Cardiac muscle cell (in vitro differentiated cells and primary cell): ENCODE results near the gene HEBP1. TPM values are rescaled to one million over a fixed set of nuclear protein-coding genes. Genes with fewer than 3 reads are reported as not detected.
A peak's percentile ranks its signal among the peaks of the same experiment; 100 is the strongest.

ENCODE experiments used
- DNase-seq, 2 donors: peaks; one replicate each; pipeline versions ENCODE4 v3.0.0 to v3.0.0-alpha.2; 2010 to 2017; ENCODE audit warnings: low read depth in 1 of 2, low spot score in 1 of 2
- H3K27ac ChIP-seq: fragments of 200-600 bp; sonication (generic); 2 replicates; pipeline ENCODE4 v1.5.1; 2016
- H3K27me3 ChIP-seq: fragments of 200-600 bp; sonication (generic); 2 replicates; pipeline ENCODE4 v1.6.0; 2016; ENCODE audit warnings: control low read depth
- H3K36me3 ChIP-seq: fragments of 200-600 bp; sonication (generic); 2 replicates; pipeline ENCODE4 v1.5.1; 2016; ENCODE audit warnings: control low read depth
- H3K4me1 ChIP-seq: fragments of 200-600 bp; sonication (generic); 2 replicates; pipeline ENCODE4 v1.8.1; 2017; ENCODE audit warnings: low read depth, mild to moderate bottlenecking, mixed run types
- H3K4me3 ChIP-seq: fragments of 200-600 bp; sonication (generic); 2 replicates; pipeline ENCODE4 v1.5.1; 2016; ENCODE audit warnings: mild to moderate bottlenecking
- H3K9me3 ChIP-seq: fragments of 200-600 bp; sonication (generic); 2 replicates; pipeline ENCODE4 v1.5.1; 2017; ENCODE audit warnings: low read depth, mild to moderate bottlenecking, control low read depth
- CTCF ChIP-seq: IDR thresholded peaks from 2 replicates; pipeline ENCODE4 v1.5.1; 2012; ENCODE audit warnings: low read depth, mild to moderate bottlenecking, low read length
- polyA plus RNA-seq: library from polyadenylated mRNA; unstranded; fragments of >200 nt; fragmentation: Nextera tagmentation; extraction: Ambion mirVana; gene quantifications from 2 replicates; pipeline ENCODE4 v1.2.1, GENCODE V29; 2016
- total RNA-seq: library from RNA; depleted of rRNA; stranded (reverse); fragments of >200 nt; gene quantifications from 2 replicates; pipeline ENCODE4 v1.2.3, GENCODE V29; 2016

HEBP1 gene
- total and polyA plus RNA-seq, 2 experiments from 2014 or later: 31.2 to 44.1 TPM

- no peak for DNase-seq
- no peaks in the 10 kb centered on the region for H3K9me3 ChIP-seq
- no peak for TF ChIP-seq CTCF
- peaks cover 6% of the 10 kb centered on the region for H3K36me3 ChIP-seq
- peaks cover 8% of the 10 kb centered on the region for H3K4me1 ChIP-seq
- H3K4me3 ChIP-seq: no peak overlapping the region
- no peaks in the 10 kb centered on the region for H3K27me3 ChIP-seq
- H3K27ac ChIP-seq: no peak overlapping the region
These were observed 17.7 kb downstream of the HEBP1 start for GRCh38 chr12:12982331-12982730.

DNA sequence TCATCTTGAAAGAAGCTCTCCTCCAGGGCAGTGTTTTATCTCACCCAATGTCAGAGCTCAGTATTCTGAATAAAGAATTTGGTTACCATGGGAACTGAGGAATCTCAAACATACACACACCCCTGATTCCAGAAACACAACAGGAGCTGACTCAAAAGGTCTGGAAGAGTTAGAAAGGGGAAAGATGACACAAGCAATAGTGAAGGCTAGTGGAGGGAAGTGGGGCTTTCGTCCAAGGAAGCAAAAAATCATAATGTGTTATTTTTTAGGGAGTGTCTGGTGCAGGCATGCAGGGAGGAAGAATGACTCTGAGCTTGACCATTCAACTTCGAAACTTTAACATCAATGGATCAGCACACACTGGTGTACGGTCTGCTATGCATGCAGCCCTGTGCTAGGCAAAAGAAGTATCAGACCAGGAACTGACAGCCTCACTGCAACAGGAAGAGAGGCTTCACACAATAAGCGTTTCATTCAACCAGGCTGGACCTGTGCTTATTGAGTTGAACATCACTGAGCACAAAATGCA, 20.3 kb downstream of the HEBP1 start:
- Histone ChIP-seq H3K36me3 (peaks cover 3% of the 10 kb centered on the region), H3K27me3 (no peaks in the 10 kb centered on the region), H3K4me3 (no peak overlapping the region), H3K27ac (no peak overlapping the region), H3K9me3 (no peaks in the 10 kb centered on the region), H3K4me1 (peaks cover 8% of the 10 kb centered on the region)
- TF ChIP-seq CTCF: no peak
- peak in 1 of 2 donors; percentile 95 for DNase-seq

GRCh38 chr12:12979126-12979525, 20.9 kb downstream of the HEBP1 start:
- Histone ChIP-seq H3K36me3 (no peaks in the 10 kb centered on the region), H3K9me3 (no peaks in the 10 kb centered on the region), H3K4me1 (peaks cover 8% of the 10 kb centered on the region), H3K27ac (no peak overlapping the region), H3K4me3 (no peak overlapping the region), H3K27me3 (no peaks in the 10 kb centered on the region)
- TF ChIP-seq CTCF: no peak
- peak in 1 of 2 donors; percentile 79 for DNase-seq

GRCh38 chr12:12977231-12977630, 22.8 kb downstream of the HEBP1 start:
- no peak for TF ChIP-seq CTCF
- no peaks in the 10 kb centered on the region for H3K27me3 ChIP-seq
- no peak overlapping the region for H3K4me3 ChIP-seq
- no peaks in the 10 kb centered on the region for H3K36me3 ChIP-seq
- no peak overlapping the region for H3K27ac ChIP-seq
- no peaks in the 10 kb centered on the region for H3K9me3 ChIP-seq
- peaks cover 8% of the 10 kb centered on the region for H3K4me1 ChIP-seq
- DNase-seq: no peak

GRCh38 chr12:12976366-12976765, 23.7 kb downstream of the HEBP1 start:
- peak in 1 of 2 donors; percentile 91 for DNase-seq
- H3K4me1 ChIP-seq: peaks cover 8% of the 10 kb centered on the region
- H3K36me3 ChIP-seq: no peaks in the 10 kb centered on the region
- H3K27ac ChIP-seq: no peak overlapping the region
- no peak for TF ChIP-seq CTCF
- H3K4me3 ChIP-seq: no peak overlapping the region
- H3K27me3 ChIP-seq: no peaks in the 10 kb centered on the region
- no peaks in the 10 kb centered on the region for H3K9me3 ChIP-seq
